ENCODE results near the gene EGR2. TPM values are rescaled to one million over a fixed set of nuclear protein-coding genes. Genes with fewer than 3 reads are reported as not detected.

Gene EGR2
- total RNA-seq (ENCODE audit: low replicate concordance) = 5.0 and 6.5 TPM in 2 replicates

- Histone ChIP-seq H3K9ac (peak within 1 kb of the TSS; percentile 64), H3K4me1 (peaks cover 22% of the 10 kb centered on the region), H3K27me3 (peaks cover 97% of the 10 kb centered on the region), H3K36me3 (no peaks in the 10 kb centered on the region), H3K27ac (no peak within 1 kb of the TSS), H3K4me2 (peak within 1 kb of the TSS; percentile 88), H3K4me3 (peak within 1 kb of the TSS; percentile 87), H3K79me2 (ENCODE audit: low read depth) (no peaks in the 10 kb centered on the region), H3K9me3 (ENCODE audit: low read depth) (no peaks in the 10 kb centered on the region), H2AFZ (replicated peaks) (peak within 1 kb of the TSS; percentile 58), H4K20me1 (ENCODE audit: low read depth) (peaks cover 28% of the 10 kb centered on the region), H3F3A (ENCODE audit: low read depth) (peaks cover 15% of the 10 kb centered on the region)
- Mint-ChIP-seq H3K27ac (peak within 1 kb of the TSS; percentile 78), H3K9me3 (peaks cover 5% of the 10 kb centered on the region), H3K4me1 (peaks cover 29% of the 10 kb centered on the region), H3K36me3 (peaks cover 6% of the 10 kb centered on the region), H3K27me3 (ENCODE audit: insufficient read depth, low read depth) (peaks cover 50% of the 10 kb centered on the region), H3K4me3 (peak within 1 kb of the TSS; percentile 95)
- DNase-seq (ENCODE audit: low spot score) = peak; percentile 96
- TF ChIP-seq EZH2phosphoT487 (IDR thresholded peaks at IDR 0.05) (no peak), EZH2 (IDR thresholded peaks at IDR 0.05) (no peak), CTCF (IDR thresholded peaks at IDR 0.05) (no peak)
These were observed at the start of gene EGR2 for GRCh38 chr10:62816331-62817120. TSS of gene EGR2 (minus strand) at chr10:62816366. CDS start at chr10:62816029, 337 bp downstream.

GRCh38 chr10:62862447-62862846, 46.3 kb upstream of the EGR2 start:
- H3K4me1 ChIP-seq = no peaks in the 10 kb centered on the region
- H3K9ac ChIP-seq = no peak overlapping the region
- Mint-ChIP-seq H3K27me3 (ENCODE audit: insufficient read depth, low read depth) (no peaks in the 10 kb centered on the region), H3K36me3 (no peaks in the 10 kb centered on the region), H3K4me3 (no peak overlapping the region), H3K27ac (no peak overlapping the region), H3K4me1 (peaks cover 13% of the 10 kb centered on the region), H3K9me3 (no peaks in the 10 kb centered on the region)
- H4K20me1 ChIP-seq (ENCODE audit: low read depth) = no peaks in the 10 kb centered on the region
- TF ChIP-seq CTCF (IDR thresholded peaks at IDR 0.05) (no peak), EZH2 (IDR thresholded peaks at IDR 0.05) (no peak), EZH2phosphoT487 (IDR thresholded peaks at IDR 0.05) (no peak)
- H3K27ac ChIP-seq = no peak overlapping the region
- H3K9me3 ChIP-seq (ENCODE audit: low read depth) = no peaks in the 10 kb centered on the region
- H2AFZ ChIP-seq (replicated peaks) = no peak overlapping the region
- H3K4me3 ChIP-seq = no peak overlapping the region
- no peaks in the 10 kb centered on the region for H3K79me2 ChIP-seq (ENCODE audit: low read depth)
- DNase-seq (ENCODE audit: low spot score) = no peak
- H3K4me2 ChIP-seq = no peak overlapping the region
- no peaks in the 10 kb centered on the region for H3K27me3 ChIP-seq
- H3F3A ChIP-seq (ENCODE audit: low read depth) = no peaks in the 10 kb centered on the region
- H3K36me3 ChIP-seq = no peaks in the 10 kb centered on the region

- H3K36me3 Mint-ChIP-seq = no peaks in the 10 kb centered on the region
- H4K20me1 ChIP-seq (ENCODE audit: low read depth) = no peaks in the 10 kb centered on the region
- H3K4me3 ChIP-seq = no peak overlapping the region
- no peaks in the 10 kb centered on the region for H3F3A ChIP-seq (ENCODE audit: low read depth)
- H3K9ac ChIP-seq = no peak overlapping the region
- no peaks in the 10 kb centered on the region for H3K4me1 ChIP-seq
- H3K27me3 ChIP-seq = no peaks in the 10 kb centered on the region
- no peaks in the 10 kb centered on the region for H3K79me2 ChIP-seq (ENCODE audit: low read depth)
- no peaks in the 10 kb centered on the region for H3K27me3 Mint-ChIP-seq (ENCODE audit: insufficient read depth, low read depth)
- no peak for TF ChIP-seq CTCF (IDR thresholded peaks at IDR 0.05)
- TF ChIP-seq EZH2 (IDR thresholded peaks at IDR 0.05) = no peak
- TF ChIP-seq EZH2phosphoT487 (IDR thresholded peaks at IDR 0.05) = no peak
- H3K4me2 ChIP-seq = no peak overlapping the region
- H3K27ac Mint-ChIP-seq = no peak overlapping the region
- no peaks in the 10 kb centered on the region for H3K9me3 Mint-ChIP-seq
- H3K9me3 ChIP-seq (ENCODE audit: low read depth) = no peaks in the 10 kb centered on the region
- DNase-seq (ENCODE audit: low spot score) = no peak
- H3K4me1 Mint-ChIP-seq = peaks cover 13% of the 10 kb centered on the region
- H3K4me3 Mint-ChIP-seq = no peak overlapping the region
- no peak overlapping the region for H3K27ac ChIP-seq
- no peaks in the 10 kb centered on the region for H3K36me3 ChIP-seq
- no peak overlapping the region for H2AFZ ChIP-seq (replicated peaks)
These were observed 45.3 kb upstream of the EGR2 start for GRCh38 chr10:62861507-62861906.
